ENCODE results near the gene CNNM1.

GRCh38 chr10:99330347-99330924, 1.3 kb downstream of the CNNM1 start:
- no peak for TF ChIP-seq FOXM1 (IDR thresholded peaks at IDR 0.05; ENCODE audit: borderline replicate concordance)
- TF ChIP-seq CTBP1 (IDR thresholded peaks at IDR 0.05; ENCODE audit: borderline replicate concordance) = no peak
- no peak for TF ChIP-seq ELF4 (IDR thresholded peaks at IDR 0.05)
- TF ChIP-seq FOXK2 (IDR thresholded peaks at IDR 0.05) = no peak
- no peak for TF ChIP-seq PKNOX1 (IDR thresholded peaks at IDR 0.05)
- TF ChIP-seq BHLHE40 (IDR thresholded peaks at IDR 0.05; ENCODE audit: borderline replicate concordance) = no peak
- TF ChIP-seq SUZ12 (IDR thresholded peaks at IDR 0.05) = no peak
- TF ChIP-seq HDGF (IDR thresholded peaks at IDR 0.05; ENCODE audit: borderline replicate concordance) = no peak
- no peak for TF ChIP-seq SP1 (IDR thresholded peaks at IDR 0.05)
- TF ChIP-seq FOXA1 (IDR thresholded peaks at IDR 0.05) = no peak
- TF ChIP-seq TARDBP (IDR thresholded peaks at IDR 0.05) = no peak
- TF ChIP-seq LEF1 (IDR thresholded peaks at IDR 0.05; ENCODE audit: borderline replicate concordance) = no peak
- 0 out of 2 replicates have a peak, but pooled peaks have one; percentile 11 for TF ChIP-seq L3MBTL2 (conservative IDR thresholded peaks at IDR 0.05)
- no peak for TF ChIP-seq NFRKB (IDR thresholded peaks at IDR 0.05)

Measured in HEK293T (cell line).